GM12878 (cell line): ENCODE data around the gene IL10.

Source experiments
- ESRRA ChIP-seq: IDR thresholded peaks from 2 replicates; pipeline ENCODE4 v1.6.1; 2012; ENCODE audit warnings: mild to moderate bottlenecking, low read length, improper control_type of control experiment
- SUZ12 ChIP-seq: fragments of 200-600 bp; sonication (generic); IDR thresholded peaks from one replicate; pipeline ENCODE4 v1.6.1; 2018; ENCODE audit warnings: antibody characterized with exemption, mild to moderate bottlenecking; ENCODE audit not compliant: unreplicated experiment
- TF ChIP-seq, protein P1 (sequence below), 3 experiments: IDR thresholded peaks in 2 of 3; conservative IDR thresholded peaks in 1 of 3; 2 replicates each; pipeline ENCODE4 v1.5.1; 2011; ENCODE audit warnings: low read depth in 3 of 3, low read length in 3 of 3, mild to moderate bottlenecking in 3 of 3, control low read depth in 2 of 3, moderate library complexity in 2 of 3, inconsistent platforms in 1 of 3, mixed read lengths in 1 of 3; ENCODE audit not compliant: control insufficient read depth in 2 of 3, insufficient read depth in 1 of 3; ENCODE audit errors: extremely low read depth in 1 of 3

GRCh38 chr1:206736878-206737728 is 35.2 kb downstream of the IL10 start:
- TF ChIP-seq SUZ12 (no peak), ESRRA (no peak)
- TF ChIP-seq, protein P1, sequence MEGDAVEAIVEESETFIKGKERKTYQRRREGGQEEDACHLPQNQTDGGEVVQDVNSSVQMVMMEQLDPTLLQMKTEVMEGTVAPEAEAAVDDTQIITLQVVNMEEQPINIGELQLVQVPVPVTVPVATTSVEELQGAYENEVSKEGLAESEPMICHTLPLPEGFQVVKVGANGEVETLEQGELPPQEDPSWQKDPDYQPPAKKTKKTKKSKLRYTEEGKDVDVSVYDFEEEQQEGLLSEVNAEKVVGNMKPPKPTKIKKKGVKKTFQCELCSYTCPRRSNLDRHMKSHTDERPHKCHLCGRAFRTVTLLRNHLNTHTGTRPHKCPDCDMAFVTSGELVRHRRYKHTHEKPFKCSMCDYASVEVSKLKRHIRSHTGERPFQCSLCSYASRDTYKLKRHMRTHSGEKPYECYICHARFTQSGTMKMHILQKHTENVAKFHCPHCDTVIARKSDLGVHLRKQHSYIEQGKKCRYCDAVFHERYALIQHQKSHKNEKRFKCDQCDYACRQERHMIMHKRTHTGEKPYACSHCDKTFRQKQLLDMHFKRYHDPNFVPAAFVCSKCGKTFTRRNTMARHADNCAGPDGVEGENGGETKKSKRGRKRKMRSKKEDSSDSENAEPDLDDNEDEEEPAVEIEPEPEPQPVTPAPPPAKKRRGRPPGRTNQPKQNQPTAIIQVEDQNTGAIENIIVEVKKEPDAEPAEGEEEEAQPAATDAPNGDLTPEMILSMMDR (IDR thresholded peaks at IDR 0.05 in 2 of 3, conservative IDR thresholded peaks at IDR 0.05 in 1 of 3; ENCODE audit: control insufficient read depth in 2 of 3, extremely low read depth in 1 of 3, insufficient read depth in 1 of 3, low read depth in 3 of 3, low read length in 3 of 3): no peak
